GM19023 (cell line): ENCODE data around the gene DNAJC8.
A peak's percentile ranks its signal among the peaks of the same experiment; 100 is the strongest.

Source experiments
- ATAC-seq: cut with Tn5 transposase; IDR thresholded peaks from one replicate; pipeline ENCODE4 v1.9.1; 2021; ENCODE audit warnings: mild to moderate bottlenecking, moderate library complexity; ENCODE audit not compliant: unreplicated experiment

The DNAJC8 gene

DNA sequence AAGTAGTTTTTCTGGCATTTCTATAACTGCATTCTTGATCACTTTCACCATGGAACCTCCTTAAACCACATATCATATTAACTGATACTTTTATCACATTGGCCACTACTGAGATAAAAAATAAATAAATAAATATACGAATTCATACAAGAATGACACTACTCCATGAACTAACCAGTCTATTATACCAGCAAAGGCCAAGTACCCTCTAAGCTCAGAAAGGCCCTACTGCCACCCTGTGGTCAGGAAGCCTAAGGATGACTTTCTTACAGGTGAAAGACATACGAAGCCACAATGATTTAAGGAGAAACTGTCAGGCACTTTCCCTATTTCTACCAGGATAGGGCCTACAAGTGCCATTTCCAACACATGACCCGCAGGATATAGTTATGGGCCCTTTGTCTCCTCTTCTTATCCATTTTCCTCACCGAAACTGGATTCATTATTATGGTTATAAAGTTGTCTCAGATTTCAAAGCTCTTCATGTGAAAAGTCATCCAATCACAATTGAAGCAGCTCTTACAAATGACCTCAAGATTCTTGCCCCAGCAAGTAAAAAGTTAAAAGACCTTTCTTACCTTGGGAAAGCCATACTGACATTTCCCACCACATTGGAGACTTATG lies 23.9 kb downstream of the DNAJC8 start:
- ATAC-seq: no peak

DNA sequence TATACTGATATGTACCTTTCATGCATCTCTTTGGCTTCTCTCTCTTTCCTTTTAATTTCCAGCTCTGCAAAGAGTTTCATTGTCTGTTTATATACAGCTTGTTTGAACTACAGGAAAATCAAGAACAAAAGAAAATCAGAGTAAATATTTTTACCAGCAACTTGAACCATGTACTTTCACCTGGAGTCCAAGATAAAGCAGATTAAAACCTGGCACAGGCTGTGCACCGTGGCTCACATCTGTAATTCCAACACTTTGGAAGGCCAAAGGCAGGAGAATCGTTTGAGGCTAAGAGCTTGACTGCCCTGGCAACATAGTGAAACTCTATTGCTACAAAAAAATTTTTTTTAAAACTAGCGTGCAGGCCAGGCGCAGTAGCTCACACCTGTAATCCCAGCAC lies 27.6 kb downstream of the DNAJC8 start:
- no peak for ATAC-seq

DNA sequence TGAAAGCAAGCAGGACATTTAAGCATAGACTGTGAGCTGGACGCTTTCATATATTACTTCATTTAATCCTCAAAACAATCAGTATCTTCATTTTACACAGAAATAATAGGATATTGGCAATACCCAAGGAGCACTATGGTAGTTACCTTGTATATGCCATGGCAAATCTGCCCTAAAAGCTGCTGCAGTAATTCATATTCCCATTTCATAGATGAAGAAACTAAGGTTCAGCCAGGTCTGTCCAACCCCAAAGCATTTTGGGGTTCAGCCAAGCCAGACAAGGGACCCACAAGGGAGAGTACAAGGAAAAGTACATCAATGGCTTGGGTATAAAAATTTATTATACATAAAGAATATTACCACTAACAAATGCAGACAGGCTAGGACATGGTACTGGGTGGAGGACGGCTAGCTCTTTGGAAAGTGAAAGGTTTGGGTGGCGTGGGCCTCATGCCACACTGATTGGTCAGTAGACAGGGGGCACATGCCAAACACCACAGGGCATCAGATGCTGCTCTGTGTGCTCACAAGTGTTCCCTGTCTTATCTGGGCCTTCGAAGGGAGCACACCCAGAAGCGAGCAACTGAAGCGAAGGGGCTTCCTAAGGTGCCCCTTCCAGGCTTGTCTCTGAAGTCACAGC lies 32.5 kb downstream of the DNAJC8 start:
- ATAC-seq: no peak

DNA sequence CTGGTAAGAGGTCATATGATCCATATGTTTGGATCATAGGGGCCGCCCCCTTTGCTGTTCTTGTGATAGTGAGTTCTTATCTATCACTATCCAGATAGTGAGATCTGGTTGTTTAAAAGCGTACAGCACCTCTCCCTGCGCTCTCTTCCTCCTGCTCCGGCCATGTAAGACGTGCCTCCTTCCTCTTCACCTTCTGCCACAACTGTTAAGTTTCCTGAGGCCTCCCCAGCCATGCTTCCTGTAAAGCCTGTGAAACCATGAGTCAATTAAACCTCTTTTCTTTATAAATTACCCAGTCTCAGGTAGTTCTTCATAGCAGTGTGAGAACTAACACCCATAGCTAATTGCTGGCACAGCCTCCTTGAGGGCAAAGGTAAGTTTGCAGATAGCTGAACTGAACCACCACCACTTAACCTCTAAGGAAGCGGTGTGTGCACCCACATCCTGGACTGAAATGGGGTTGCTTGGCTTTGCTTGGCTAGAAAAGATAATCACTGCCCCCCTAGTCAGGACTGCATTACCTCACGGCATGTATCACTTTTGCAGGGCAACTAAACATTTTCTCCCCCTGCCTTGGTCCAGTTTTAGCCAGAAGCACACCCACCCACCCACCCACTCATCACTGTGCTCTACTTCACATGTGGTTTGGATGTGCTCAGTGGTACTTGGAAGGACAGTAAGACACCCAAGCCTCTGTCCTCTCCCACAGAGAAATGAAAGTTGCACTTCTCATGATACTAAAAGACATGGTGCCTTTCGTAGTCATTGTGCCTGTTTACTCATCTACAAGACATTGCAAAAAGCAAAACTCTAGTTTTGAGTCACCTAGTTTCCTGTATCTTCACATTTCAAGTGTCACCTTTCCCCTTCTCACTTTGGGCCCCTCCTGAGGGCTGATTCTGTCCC lies 33.2 kb downstream of the DNAJC8 start:
- peak; percentile 82 for ATAC-seq

DNA sequence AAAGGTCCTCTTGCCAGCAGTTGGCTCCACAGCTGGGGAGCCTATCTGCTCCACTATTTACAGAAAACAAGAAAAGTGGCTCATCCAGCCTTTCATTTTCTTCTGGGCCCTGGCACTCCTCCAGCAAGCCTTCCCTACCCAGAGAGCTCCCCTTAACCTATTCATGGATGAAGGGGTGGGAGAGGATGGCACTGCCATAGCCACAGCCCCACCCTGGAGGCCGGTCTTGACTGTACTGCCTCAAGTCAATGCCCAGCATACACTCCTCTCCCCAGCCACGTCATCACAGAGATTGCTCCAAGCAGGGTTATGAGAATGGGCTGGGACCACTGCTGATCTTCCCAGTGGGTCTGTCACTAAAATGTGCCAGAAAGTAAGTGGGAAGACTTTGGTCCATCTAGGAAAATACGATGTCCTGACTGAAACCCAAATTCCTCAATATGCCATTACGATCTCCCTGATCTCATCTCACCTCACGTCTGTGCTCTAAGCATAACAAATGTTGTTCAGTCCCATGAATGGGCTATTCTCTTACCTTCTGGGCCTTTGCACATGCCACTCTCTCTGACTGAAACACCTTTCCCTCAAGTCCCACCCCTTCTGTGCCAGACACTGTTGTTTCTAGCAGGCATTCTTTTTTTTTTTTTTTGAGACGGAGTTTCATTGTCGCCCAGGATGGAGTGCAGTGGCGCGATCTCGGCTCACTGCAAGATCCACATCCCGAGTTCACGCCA lies 35.0 kb downstream of the DNAJC8 start:
- no peak for ATAC-seq

DNA sequence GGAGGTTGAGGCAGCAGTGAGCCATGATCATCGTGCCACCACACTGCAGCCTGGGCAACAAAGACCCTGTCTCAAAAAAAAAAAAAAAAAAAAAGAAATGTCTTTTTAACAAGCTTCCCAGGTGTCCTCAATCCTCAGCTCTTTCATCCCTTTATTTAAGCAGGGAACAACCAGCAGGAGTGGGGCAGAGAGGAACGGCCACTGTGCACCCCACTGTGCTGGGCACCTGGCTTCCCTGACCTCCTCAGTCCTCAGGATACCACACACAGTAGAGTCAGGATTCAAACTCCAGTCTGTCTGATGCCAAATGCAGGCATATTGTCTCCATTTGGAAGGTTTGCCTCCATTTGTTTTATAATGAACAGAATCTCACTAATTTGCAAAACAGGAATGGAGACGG lies 36.5 kb downstream of the DNAJC8 start:
- ATAC-seq: no peak

DNA sequence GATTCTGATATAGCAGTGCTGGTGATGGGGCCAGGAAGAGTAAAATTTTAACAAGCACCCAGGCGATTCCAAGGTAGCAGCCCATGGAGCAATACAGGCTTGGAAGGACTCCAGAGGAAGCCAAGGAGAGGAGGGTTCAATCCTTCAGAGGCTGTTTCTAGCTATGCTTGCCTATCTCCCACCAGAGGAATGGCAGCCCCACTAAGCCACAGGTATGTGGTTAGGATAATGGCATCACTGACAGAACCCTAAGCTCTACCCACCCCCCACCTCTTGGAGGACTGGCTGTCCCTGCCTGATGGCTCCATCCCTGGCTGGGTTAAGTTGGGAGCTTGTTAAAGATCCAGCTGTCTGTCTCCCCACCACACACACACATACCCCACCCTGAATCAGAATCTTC lies 37.0 kb downstream of the DNAJC8 start:
- no peak for ATAC-seq

DNA sequence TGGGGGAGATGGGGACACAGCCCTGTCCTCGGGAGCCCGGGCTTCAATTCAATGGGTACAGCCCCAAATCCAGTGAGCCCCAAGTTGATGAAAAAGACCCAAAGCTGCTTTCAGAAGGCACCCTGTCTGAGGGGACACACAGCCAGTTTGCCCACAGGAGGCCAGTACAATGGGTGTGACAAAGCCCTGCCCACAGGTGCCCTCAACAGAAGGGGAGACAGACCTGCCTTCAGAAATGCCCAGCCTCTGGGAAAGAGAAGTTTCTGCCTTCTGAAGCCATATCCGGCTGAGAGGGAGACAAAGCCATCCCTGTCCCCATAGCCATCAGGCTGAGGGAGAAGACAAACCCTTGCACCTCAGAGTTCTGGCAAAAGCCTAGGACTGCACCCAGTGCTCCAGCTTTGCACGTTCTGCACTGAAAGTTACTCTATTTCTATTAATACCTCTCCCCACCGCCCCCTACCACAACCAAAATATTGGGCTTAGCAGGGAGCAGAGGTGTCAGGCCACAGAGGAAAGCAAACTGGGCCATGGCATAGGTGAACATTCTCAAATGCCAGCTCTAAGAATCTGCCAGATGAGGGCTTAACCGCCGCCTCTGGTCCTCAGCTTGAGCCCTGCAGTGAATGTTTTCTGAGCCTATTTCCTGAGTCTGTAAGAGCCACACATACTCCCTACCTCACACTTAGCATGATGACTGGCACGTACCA lies 38.3 kb downstream of the DNAJC8 start:
- no peak for ATAC-seq

DNA sequence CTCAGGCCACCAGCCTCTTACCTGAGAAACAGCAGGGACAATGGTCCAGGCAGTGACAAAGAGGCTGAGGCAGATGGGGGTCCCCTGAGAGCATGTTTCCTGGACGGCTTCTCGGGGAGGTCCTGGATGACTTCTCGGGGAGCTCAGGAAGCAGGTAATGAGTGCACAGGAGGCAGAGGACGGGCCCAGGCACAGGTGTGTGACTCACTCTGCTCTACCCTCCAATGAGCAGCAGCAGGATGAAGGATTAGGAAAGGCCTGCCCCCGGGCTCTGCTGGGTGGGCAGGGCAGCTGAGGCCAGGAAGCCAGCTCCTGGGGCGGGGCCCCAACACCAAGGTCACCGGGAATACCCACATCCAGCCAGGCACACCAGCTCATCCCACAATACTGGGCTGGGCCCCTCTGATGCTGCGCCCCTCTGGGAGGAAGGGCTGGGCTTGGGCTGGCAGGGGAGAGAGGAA lies 39.1 kb downstream of the DNAJC8 start:
- no peak for ATAC-seq

DNA sequence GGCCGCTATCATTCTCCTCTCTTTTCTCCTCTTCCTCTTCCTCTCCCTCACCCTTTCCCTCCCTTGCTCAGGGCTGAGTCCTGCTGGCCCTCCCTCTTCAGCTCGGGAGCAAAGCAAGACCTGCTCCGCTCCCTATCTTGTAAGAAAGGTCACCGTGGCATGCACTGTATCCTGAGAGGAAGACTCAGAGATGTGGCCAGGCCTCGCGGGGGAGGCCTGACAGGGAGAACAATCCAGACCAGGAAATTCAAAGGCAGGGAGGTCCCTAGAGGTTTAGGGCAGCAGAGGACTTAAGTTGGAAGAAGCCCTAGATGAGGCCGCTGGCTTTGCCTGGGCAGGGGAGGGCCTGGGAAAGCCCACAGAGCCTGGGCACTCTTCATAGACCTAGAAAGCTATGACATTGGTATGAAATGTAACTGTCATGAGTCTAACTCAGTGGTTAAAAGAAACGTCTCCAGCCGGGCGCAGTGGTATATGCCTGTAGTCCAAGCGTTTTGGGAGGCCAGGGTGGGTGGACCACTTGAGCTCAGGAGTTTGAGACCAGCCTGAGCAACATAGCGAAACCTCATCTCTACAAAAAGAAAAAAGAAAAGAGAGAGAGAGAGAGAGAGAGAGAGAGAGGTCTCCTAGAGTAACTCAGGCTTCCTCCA lies 41.7 kb downstream of the DNAJC8 start:
- no peak for ATAC-seq

DNA sequence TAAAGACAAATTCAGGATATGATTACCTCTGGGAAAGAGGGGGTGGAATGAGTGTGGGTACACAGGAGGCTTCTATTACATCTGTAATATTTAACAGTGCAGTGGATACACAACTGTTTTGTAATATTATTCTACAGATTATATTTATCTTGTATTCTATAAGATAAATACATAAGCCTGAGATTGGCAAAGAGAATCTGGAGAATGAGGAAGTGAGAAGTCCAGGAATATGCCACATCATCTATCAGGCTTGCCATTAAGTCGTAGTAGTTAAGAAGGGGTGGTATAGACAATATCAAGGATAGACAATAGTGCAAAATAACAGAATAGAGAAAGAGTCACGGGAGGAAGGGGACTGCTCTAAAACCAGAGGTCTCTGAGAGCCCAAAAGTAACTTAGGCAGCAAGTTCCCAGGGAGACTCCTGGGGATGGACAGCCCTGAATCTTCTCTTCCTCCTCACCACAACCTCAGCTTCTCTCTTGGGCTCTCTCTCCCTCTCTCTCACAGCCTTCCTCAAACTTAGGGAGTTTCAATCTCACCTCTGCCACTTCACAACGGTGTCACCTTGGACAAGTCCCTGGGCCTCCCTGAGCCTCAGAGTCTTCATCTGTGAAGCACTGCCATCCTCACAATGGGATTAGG lies 42.4 kb downstream of the DNAJC8 start:
- no peak for ATAC-seq

DNA sequence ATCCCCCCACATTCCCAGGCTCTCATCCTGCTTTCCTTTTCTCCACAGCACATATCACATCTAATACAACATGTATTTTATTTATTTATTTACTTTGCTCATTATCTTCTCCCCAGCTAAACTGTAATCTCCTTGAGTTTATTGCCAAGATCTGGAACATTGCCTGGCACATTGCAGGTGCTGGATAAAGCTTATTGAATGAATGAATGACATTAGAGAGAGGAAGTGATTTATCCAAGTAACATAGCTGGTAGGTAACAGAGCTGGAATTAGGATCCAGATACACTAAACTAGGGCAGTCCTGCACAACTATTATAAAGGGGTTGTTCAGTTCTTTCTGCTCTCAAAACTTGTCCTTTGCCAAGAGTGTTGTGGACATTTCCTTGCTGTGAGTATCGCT lies 47.8 kb downstream of the DNAJC8 start:
- no peak for ATAC-seq

DNA sequence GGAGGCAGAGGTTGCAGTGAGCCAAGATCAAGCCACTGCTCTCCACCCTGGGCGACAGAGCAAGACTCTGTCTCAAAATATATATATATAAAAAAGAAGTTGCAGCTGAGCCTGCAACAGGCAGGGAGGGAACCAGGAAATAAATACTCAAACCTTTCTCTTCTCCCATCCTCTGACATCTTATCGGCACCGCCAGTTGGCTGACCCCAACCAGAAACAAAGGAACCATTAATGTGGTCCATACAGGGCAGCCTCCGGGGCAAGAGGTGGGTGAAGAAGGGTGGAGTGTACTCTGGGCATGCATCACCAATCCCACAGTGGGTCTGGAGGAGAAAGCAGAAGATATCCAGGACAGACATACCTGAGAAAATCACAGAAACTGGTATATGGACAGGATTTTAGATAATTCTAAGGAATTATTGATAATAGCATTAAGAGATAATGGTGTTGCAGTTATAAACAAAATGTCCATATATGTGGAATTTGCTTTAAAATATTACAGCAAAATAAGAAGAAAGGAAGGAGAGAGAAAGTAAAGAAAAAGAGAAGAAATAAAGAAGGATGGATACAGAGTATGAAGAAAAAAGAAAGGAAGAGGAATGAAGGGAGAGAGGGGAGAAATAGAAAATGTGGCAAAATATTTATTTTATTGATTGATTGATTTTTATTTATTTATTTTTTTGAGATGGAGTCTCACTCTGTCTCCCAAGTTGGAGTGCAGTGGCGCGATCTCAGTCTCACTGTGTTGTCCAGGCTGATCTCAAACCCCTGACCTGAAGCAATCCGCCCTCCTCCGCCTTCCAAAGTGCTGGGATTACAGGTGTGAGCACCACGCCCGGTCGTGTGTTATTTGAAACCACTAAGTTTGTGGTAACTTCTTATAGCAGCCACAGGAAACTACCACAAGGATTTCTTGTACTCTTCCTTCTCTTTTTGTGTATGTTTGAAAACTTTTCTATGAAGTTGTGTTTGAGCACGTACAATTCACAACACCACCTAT lies 52.2 kb downstream of the DNAJC8 start:
- no peak for ATAC-seq

DNA sequence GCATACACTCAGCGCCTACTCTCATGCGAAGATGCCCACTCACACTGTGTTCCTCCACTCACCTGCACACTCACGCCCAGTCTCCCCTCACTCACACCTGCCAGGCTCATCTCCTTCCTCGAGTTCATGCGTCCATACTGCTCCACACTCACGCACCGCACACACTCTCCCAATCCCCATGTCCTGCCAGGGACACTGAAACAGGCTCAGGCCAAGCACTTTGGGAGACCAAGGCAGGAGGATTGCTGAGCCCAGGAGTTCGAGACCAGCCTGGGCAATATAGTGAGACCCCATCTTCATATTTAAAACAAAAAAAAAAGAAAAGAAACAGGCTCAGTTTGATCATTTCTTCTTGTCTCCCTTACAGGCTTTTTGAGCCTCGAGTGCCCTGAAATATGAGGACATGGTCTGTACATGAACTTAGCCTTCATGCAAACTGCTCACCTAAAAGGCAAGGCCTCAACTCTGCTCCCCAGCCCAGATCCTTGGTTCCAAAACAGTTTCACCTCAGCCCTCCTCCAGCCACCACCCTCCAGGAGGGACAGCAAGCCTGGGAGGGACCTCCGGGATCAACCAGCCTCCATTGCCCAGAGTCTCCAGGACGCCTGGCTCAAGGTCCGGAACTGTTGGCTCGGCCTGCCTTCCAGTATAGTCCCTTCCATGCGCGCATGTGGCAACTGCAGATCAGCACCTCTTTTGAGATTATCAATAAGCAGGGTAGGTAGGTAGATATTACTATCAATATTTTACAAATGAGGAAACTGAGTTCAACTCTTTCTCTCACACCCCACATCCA lies 53.9 kb downstream of the DNAJC8 start:
- ATAC-seq: no peak

DNA sequence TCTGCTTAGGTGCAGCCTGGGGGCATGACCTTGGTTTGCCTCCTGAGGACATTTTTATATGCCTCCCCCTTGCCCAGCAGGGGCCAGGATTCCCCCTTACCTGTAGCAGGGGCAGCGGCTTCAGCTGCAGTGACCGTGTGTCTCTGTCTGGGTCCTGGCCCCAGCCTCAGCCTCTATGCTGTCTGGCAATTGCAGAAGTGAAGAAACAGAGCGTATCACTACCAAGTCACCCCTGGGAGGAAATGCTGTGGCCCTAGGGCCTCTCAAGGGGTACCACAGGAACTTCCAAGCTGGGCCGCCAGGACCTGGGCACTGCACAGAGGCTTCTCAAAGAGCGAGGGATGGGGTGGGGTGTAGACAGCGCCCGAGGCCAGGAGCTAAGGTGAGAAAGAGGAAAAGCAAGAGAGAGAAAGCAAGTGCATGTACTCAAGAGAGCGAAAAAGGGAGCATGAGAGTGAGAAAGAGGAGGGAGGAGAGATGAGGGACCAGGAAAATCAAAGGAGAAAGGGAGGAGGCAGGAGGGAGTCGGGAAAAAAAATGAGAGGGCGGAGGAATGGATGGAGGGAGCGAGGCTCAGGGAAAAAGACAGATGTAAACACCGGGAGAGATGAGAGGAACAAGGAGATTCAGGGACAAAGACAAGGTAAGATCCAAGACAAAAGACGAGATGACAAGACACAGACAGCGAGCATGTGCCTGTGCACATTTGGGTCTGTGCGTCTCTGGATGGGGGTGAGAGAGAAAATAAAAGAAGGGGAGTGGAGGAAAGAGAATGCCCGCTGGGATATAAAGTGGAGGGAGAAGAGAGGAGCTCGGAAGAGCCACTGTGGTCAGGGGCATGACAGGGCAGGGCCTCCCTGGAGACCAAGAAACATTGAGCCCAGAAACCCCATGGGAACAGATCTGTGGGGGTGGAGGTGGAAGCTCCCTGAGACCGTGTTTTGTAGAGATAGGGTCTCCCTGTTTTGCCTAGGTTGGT lies 56.0 kb downstream of the DNAJC8 start, which contains the start of gene PTAFR:
TSS of gene PTAFR (minus strand) at position 199 of the 979 bp plus-strand sequence. CDS start 25,669 bp downstream, outside the sequence.
- peak; percentile 33 for ATAC-seq

DNA sequence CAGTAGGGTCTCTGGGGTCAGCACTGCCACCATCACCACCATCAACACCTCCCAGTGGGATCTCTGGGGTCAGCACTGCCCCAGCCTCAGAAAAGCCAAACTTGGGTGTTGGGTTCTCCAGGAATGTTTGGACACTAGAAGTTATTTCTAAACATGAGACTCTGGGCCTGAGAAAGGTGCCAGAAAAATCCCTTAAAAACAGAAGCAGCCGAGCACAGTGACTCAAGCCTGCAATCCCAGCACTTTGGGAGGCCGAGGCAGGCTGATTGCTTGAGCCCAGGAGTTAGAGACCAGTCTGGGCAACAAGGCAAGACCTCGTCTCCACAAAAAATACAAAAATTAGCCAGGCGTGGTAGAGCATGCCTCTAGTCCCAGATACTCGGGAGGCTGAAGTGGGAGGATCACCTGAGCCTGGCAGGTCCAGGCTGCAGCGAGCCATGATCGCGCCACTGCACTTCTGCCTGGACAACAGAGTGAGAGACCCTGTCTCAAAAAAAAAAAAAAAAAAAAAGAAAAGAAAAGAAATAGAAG lies 56.8 kb downstream of the DNAJC8 start:
- no peak for ATAC-seq
